ENCODE measurements around the gene ITSN2.

The ITSN2 gene

GRCh38 chr2:24334245-24334633 is 26.1 kb downstream of the ITSN2 start:
- DNase-seq (ENCODE audit: low spot score) = no peak

- no peak for DNase-seq (ENCODE audit: low spot score)
Measured at GRCh38 chr2:24332791-24333540, 27.4 kb downstream of the ITSN2 start.

GRCh38 chr2:24330161-24330560 is 30.2 kb downstream of the ITSN2 start:
- DNase-seq (ENCODE audit: low spot score) = no peak

DNA sequence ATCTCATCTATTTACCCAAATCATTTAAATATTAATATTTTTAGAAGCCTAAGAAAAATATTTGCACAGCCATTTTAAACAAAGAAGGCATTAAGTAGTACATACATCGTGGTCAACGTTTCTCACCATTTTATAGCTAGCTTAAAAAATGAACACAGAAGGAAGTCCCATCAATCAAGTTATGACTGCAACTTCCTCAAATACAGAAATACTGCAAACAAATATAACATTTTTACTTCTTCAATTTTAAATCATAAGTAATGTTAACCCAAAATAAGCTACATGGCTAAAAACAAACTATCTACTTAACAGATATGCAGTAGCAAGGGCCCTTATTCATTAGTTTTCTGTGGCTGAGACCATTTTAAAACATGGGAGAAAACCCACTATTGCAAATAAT is 30.6 kb downstream of the ITSN2 start:
- DNase-seq (ENCODE audit: low spot score) = no peak

GRCh38 chr2:24328010-24328409 is 32.3 kb downstream of the ITSN2 start:
- no peak for DNase-seq (ENCODE audit: low spot score)

DNA sequence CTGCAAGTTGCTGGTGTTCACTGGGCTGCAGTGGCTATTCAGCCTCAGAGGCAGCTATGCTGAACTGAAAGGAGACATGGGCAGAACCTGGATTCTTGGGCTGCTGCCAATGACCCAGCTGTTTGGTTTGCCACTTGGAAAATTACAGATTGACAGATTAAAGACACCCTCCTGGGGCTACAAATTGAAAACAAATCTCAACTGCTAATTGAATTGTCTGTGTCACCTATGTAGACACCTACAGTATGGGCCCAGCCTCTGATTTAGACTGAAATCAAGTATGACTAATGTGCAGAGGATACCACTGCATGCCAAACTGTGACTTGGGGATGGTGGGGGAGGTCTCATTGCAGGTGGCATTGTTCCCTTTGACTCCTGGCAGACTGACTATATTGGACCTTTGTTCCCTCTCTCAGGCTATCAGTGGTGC is 42.8 kb downstream of the ITSN2 start:
- DNase-seq (ENCODE audit: low spot score) = no peak

- no peak for DNase-seq (ENCODE audit: low spot score)
Measured at GRCh38 chr2:24315669-24316068, 44.7 kb downstream of the ITSN2 start.

DNA sequence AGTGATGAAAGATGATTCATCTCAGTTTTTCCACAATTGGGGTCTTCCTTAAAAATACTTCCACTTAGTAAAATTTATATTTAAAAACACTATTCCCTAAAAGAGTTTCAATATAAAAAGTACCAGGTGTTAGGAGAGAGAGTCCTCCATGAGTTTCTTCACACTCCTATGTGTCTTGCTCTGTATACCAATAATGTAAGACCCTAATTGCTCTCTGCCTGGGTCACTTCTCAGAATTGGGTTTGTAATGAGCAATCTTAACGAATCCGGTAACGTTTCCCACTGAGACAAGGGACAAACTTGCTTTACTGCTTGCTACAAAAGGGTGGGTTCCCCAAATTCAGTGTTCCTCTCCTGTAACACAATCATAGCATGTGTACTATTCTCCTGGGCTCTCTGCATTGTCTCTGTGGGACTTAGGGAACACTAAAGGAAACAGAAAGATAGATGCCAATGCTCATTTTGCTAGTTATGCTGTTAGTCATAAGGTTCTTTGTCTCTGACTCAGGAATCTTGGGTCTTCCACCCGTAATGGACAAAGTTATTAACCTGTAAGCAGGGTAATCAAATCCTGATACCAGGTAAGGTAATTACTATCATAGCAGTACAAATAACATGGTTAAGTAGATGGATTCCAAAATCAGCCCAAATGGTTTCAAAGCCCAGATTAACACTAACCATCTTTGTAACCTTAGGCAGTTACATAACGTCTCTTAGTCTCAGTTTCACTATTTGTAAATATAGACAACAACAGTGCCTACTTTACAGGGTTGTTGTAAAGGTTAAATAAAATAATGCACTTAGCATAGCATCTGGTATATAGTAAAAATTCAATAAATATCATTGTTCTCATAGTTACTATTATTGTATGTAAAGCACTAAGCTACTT is 46.3 kb downstream of the ITSN2 start:
- DNase-seq (ENCODE audit: low spot score) = no peak

DNA sequence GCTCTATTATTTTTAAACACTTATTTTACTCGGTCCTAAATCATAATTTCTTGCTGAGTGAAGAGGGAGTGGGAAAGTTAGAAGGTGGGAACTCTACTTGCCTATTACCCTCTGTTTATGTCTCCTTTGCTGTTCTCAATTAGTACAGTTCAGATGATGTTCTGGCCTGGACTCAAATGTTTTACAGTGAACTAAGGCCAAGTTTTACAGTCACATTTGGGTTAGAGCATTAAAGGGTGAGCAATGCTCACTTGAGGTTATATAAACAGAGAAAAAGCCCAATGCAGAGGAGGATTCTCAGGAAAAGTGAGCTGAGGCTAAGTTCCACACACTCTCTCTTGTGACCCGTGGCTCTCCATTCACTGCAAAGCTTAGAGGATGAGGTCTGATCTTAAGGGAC is 52.4 kb downstream of the ITSN2 start:
- no peak for DNase-seq (ENCODE audit: low spot score)

GRCh38 chr2:24304631-24305030 is 55.7 kb downstream of the ITSN2 start:
- DNase-seq (ENCODE audit: low spot score) = no peak

- no peak for DNase-seq (ENCODE audit: low spot score)
Measured at GRCh38 chr2:24304098-24304497, 56.2 kb downstream of the ITSN2 start.

DNA sequence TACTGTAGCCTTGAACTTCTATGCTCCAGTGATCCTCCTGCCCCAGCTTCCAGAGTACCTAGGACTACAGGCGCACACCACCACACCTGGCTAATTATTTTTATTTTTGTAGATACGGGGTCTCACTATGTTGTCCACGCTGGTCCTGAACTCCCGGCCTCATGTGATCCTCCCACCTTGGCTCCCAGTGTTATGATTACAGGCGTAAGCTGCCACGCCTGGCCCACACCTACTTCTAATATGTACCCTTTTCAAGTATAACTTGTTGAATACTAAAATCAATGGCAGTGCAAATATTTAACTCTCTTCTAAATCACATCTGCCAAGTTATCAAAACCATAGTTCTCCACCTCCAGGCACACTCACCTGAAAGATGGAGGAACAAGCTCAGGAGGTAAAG is 58.7 kb downstream of the ITSN2 start:
- DNase-seq (ENCODE audit: low spot score) = no peak

GRCh38 chr2:24297663-24298062 is 62.7 kb downstream of the ITSN2 start:
- DNase-seq (ENCODE audit: low spot score) = no peak

DNA sequence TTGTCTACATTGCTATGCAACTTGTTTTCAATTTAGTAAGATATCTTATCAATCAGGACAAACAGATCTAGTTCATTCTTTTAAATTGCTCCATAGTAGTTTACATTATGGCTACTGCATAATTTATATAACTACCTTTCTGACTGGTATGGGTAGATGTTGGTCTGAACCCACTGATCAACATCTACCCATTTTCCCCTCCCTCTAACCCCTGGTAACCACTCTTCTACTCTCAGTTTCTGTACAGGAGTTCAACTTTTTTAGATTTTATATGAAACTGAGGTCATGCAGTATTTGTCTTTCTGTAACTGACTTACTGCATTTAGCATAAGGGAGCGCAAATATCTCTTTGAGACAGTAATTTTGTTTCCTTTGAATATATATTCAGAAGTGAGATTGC is 73.2 kb downstream of the ITSN2 start:
- no peak for DNase-seq (ENCODE audit: low spot score)

DNA sequence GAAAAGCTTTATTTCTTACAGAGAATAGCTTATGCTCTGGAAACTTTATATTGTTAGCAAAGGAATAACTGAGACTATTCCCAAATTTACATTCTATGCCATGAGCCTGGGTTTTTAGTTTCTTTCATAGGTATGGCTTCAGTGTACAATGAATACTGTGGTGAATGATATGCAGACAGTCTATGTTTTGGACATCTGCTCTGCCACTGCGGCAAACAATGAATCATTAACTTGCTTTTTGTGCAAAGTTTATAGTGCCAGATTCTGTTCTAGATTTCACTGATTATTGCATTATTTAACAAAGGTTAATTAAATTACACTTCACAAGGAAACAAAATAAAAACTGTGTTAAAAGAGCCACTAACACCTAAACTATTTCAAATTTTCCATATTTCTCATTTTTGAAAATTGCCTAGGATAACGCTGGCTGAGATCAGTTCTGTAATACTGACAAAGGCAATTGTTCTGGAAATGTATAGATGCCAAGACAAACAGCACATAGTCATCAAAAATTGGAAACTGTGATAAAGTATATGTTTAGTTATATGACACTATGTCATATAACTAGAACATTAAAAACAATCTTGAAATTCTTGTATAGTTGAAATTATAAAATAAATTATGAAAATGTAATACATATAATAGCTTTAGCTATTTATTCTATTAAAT is 74.7 kb downstream of the ITSN2 start:
- DNase-seq (ENCODE audit: low spot score) = no peak

DNA sequence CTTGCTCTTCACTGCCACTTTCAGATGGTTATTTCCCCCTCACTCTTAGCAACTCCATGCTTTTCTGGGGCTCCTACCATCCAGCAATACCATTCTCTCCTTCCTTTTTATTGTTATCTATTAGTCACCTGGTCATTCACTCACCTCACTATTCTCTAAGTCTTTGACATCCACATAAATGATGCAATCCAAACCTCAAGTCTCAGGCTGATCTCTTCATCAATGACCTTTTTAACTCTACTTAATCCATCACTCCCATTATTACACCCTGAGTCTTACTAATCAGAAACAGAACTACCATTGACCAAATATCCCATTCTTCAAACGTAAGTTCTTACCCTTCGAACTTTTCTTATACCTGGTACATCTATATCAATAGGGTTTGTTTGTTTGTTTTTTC is 79.7 kb downstream of the ITSN2 start:
- DNase-seq (ENCODE audit: low spot score) = no peak

- DNase-seq (ENCODE audit: low spot score) = no peak
Measured at GRCh38 chr2:24280161-24280560, 80.2 kb downstream of the ITSN2 start.

GRCh38 chr2:24276349-24276899 is 83.9 kb downstream of the ITSN2 start:
- DNase-seq (ENCODE audit: low spot score) = no peak

DNA sequence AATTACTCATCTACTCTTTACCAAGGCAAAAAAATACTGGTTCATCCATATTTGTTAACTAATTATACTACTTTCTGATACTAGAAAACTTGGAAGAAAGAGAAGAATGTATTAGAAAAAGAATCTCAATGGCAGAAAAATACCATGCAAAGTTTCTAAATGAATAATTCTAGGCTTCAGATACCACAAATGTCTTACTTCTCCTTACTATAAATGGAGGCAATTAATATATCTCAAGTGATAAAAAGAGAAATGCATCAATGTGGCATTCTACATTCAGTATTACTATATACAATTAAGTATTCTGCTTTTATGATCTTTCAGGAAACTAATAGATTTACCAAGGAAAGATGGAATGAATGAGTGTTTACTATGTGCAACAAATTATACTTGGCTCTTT is 85.5 kb downstream of the ITSN2 start:
- DNase-seq (ENCODE audit: low spot score) = no peak

GRCh38 chr2:24273598-24273997 is 86.7 kb downstream of the ITSN2 start:
- DNase-seq (ENCODE audit: low spot score) = no peak

GRCh38 chr2:24272907-24273306 is 87.4 kb downstream of the ITSN2 start:
- DNase-seq (ENCODE audit: low spot score) = no peak

GRCh38 chr2:24272161-24272802 is 88.1 kb downstream of the ITSN2 start:
- no peak for DNase-seq (ENCODE audit: low spot score)
